Activated CD4-positive, alpha-beta T cell treated with anti-CD3 and anti-CD28 coated beads, Interleukin-2, amount 10 ng/mL, durations not matched to agents 7 days and 5 days (primary cell): ENCODE results near the gene NOTUM. TPM values are rescaled to one million over a fixed set of nuclear protein-coding genes. Genes with fewer than 3 reads are reported as not detected.

Source experiments
- total RNA-seq, 2 experiments: library from RNA; stranded (reverse); gene quantifications; one replicate each; pipeline ENCODE4 v1.2.3, GENCODE V29; 2021

Gene NOTUM
- total RNA-seq, 2 experiments from 2014 or later, result 0.23 to 0.55 TPM

Other genes starting within 250 kb of the NOTUM start
- gene SLC25A10, start 248.9 kb downstream of the NOTUM start, total RNA-seq, result 10 to 100 TPM; 29.2 to 32.4 TPM
- gene GCGR, start 157.0 kb downstream of the NOTUM start, total RNA-seq, result not detected
- 10 to 100 TPM; 45.7 to 47.8 TPM for gene MCRIP1, start 127.9 kb downstream of the NOTUM start, total RNA-seq
- not detected for gene PPP1R27, start 126.1 kb downstream of the NOTUM start, total RNA-seq
- gene P4HB, start 100.7 kb downstream of the NOTUM start, total RNA-seq, result 100 to 1,000 TPM; 420 to 499 TPM
- gene ARHGDIA, start 89.8 kb downstream of the NOTUM start, total RNA-seq, result 100 to 1,000 TPM; 654 to 714 TPM
- gene ALYREF, start 69.6 kb downstream of the NOTUM start, total RNA-seq, result 100 to 1,000 TPM; 197 to 221 TPM
- 10 to 100 TPM; 83.2 to 96.8 TPM for gene ANAPC11, start 69.5 kb downstream of the NOTUM start, total RNA-seq
- gene NPB, start 58.9 kb downstream of the NOTUM start, total RNA-seq, result under 1 TPM; 0.48 to 0.69 TPM
- 10 to 100 TPM; 37.6 to 39.0 TPM for gene PCYT2, start 49.8 kb downstream of the NOTUM start, total RNA-seq
- 10 to 100 TPM; 55.6 to 71.2 TPM for gene SIRT7, start 43.0 kb downstream of the NOTUM start, total RNA-seq
- gene MAFG, start 33.5 kb downstream of the NOTUM start, total RNA-seq, result 10 to 100 TPM; 15.8 to 20.2 TPM
- gene PYCR1, start 23.9 kb downstream of the NOTUM start, total RNA-seq, result 10 to 100 TPM; 22.8 to 26.9 TPM
- gene MYADML2, start 14.0 kb downstream of the NOTUM start, total RNA-seq, result not detected
- gene ASPSCR1, start 16.4 kb upstream of the NOTUM start, total RNA-seq, result 10 to 100 TPM; 34.0 to 37.6 TPM
- 10 to 100 TPM; 57.3 to 73.0 TPM for gene CENPX, start 61.7 kb upstream of the NOTUM start, total RNA-seq
- gene LRRC45, start 62.1 kb upstream of the NOTUM start, total RNA-seq, result 10 to 100 TPM; 54.5 to 68.4 TPM
- gene RAC3, start 70.5 kb upstream of the NOTUM start, total RNA-seq, result 10 to 100 TPM; 12.2 to 13.7 TPM
- gene DCXR, start 76.5 kb upstream of the NOTUM start, total RNA-seq, result 100 to 1,000 TPM; 140 to 144 TPM
- gene RFNG, start 90.6 kb upstream of the NOTUM start, total RNA-seq, result 10 to 100 TPM; 29.0 to 29.8 TPM
- 10 to 100 TPM; 78.5 to 92.1 TPM for gene GPS1, start 90.7 kb upstream of the NOTUM start, total RNA-seq
- gene DUS1L, start 104.6 kb upstream of the NOTUM start, total RNA-seq, result 100 to 1,000 TPM; 113 to 127 TPM
- 100 to 1,000 TPM; 138 to 139 TPM for gene FASN, start 137.0 kb upstream of the NOTUM start, total RNA-seq